SK-N-MC (cell line): Measurements from ENCODE around the gene GARIN6.

Experiments used
- DNase-seq: peaks from one replicate; pipeline ENCODE4 v3.0.0-alpha.2; 2011; ENCODE audit warnings: low read depth, low spot score
- H3K27ac ChIP-seq: fragments of 200-600 bp; sonication (generic); 2 replicates; pipeline ENCODE4 v1.5.1; 2016; ENCODE audit warnings: mixed run types
- H3K36me3 ChIP-seq: fragments of 200-600 bp; sonication (generic); 2 replicates; pipeline ENCODE4 v1.6.1; 2017; ENCODE audit warnings: antibody characterized with exemption, low read length, mixed read lengths; ENCODE audit not compliant: insufficient read depth
- H3K4me3 ChIP-seq: fragments of 200-600 bp; sonication (generic); 2 replicates; pipeline ENCODE4 v1.5.1; 2016
- H3K9ac ChIP-seq: fragments of 200-600 bp; sonication (generic); 2 replicates; pipeline ENCODE4 v1.8.0; 2017; ENCODE audit warnings: mixed run types, mixed read lengths; ENCODE audit not compliant: insufficient read length
- H3K9me3 ChIP-seq: fragments of 200-600 bp; sonication (generic); 2 replicates; pipeline ENCODE4 v1.6.1; 2017; ENCODE audit warnings: low read depth, mild to moderate bottlenecking, antibody characterized with exemption, low read length, moderate library complexity, mixed read lengths
- EZH2 ChIP-seq: fragments of 200-600 bp; sonication (generic); IDR thresholded peaks from one replicate; pipeline ENCODE4 v1.6.1; 2017; ENCODE audit warnings: antibody characterized with exemption
- FOXP2 ChIP-seq: optimal IDR thresholded peaks from 2 replicates; pipeline ENCODE3; 2011; ENCODE audit warnings: mild to moderate bottlenecking, moderate library complexity; ENCODE audit not compliant: insufficient read depth; ENCODE audit errors: extremely low read length, control extremely low read depth
- POLR2AphosphoS5 ChIP-seq: IDR thresholded peaks from 2 replicates; pipeline ENCODE4 v1.6.1; 2012; ENCODE audit warnings: mild to moderate bottlenecking, low read depth, low read length, borderline replicate concordance

GARIN6 gene

DNA sequence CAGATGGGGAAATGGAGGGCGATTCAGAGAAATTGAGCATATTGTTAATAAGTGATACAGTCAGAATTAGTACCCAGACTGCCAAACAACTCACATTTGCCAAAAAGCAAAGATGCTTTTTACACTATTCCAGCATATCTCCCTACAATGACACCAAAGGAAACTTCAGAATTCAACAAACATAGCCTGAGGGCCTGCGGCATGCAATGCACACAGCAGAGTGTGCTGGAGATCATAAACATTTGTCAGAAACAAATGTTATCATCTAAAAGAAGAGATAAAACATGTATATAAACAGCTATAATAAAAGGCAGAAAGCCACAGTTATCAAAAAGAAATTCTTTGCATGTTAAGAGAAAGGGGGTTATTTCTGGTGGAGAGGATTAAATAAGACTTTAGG is 20.1 kb upstream of the GARIN6 start:
- TF ChIP-seq POLR2AphosphoS5 (no peak), EZH2 (no peak), FOXP2 (no peak)
- Histone ChIP-seq H3K4me3 (no peak overlapping the region), H3K9ac (no peak overlapping the region), H3K9me3 (no peaks in the 10 kb centered on the region), H3K27ac (no peak overlapping the region), H3K36me3 (no peaks in the 10 kb centered on the region)
- peak; percentile 8 for DNase-seq

DNA sequence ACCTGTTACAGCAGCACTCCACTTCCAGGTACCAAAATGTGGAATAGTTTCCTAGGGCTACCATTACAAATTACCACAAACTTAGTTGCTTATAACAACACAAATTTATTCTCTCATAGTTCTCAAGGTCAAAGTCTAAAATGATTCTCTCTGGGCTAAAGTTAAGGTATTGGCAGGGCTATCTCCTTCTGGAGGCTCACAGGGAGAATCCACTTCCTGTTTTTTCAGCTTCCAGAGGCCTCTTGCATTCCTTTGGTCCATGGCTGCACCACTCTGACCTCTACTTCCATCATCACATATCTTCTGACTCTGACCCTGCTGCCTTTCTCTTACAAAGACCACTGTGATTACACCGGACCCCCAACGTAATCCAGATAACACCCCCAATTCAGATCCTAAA is 2.9 kb upstream of the GARIN6 start:
- Histone ChIP-seq H3K9me3 (no peaks in the 10 kb centered on the region), H3K9ac (no peak overlapping the region)
- no peak for TF ChIP-seq FOXP2
- no peak for TF ChIP-seq EZH2
- TF ChIP-seq POLR2AphosphoS5, result no peak

DNA sequence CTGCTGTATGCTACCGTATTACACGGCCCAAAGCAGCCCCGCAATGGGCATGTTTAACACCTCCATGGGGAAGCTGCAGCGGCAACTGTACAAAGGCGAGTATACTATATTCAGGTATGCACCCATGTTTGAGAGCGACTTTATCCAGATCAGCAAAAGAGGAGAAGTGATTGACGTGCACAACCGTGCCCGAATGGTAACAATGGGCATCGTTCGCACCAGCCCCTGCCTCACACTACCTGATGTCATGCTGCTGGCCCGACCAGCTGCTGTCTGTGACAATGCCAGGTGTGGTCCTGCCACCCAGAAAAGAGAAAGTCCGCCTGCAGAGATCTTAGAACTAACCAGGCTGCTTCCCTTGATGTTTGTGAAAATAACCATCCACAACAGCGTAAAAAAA is 630 bp downstream of the GARIN6 start:
- DNase-seq, result no peak
- Histone ChIP-seq H3K27ac (no peak overlapping the region), H3K36me3 (no peaks in the 10 kb centered on the region), H3K9ac (no peak overlapping the region), H3K4me3 (no peak overlapping the region), H3K9me3 (no peaks in the 10 kb centered on the region)
- no peak for TF ChIP-seq FOXP2
- no peak for TF ChIP-seq POLR2AphosphoS5
- TF ChIP-seq EZH2, result no peak

More for the DNA sequence above, 2.9 kb upstream of the GARIN6 start:
- Histone ChIP-seq H3K27ac (no peak overlapping the region), H3K36me3 (no peaks in the 10 kb centered on the region), H3K4me3 (no peak overlapping the region)
- DNase-seq, result no peak

DNA sequence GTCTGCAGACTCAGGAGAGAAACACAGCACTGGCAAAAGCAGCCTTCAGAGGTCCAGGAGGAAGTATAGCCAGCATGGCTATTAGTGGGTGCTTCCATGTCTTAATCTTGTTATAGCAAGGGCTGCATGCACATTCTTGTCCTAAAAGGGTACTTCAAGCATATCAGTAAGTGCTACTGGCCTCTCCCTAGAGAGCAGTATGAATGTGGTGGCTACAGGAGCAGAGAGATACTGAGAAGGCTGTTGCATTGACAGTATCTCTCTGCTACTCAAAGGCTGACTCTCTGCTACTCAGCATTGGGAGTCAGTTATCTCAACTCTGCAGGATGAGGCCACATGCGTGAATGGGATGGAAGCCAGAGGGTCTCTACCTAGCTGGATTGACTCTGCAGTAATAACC is 2.0 kb downstream of the GARIN6 start:
- Histone ChIP-seq H3K36me3 (no peaks in the 10 kb centered on the region), H3K9ac (no peak overlapping the region), H3K9me3 (no peaks in the 10 kb centered on the region), H3K4me3 (no peak overlapping the region), H3K27ac (no peak overlapping the region)
- no peak for TF ChIP-seq FOXP2
- no peak for TF ChIP-seq POLR2AphosphoS5
- no peak for TF ChIP-seq EZH2
- DNase-seq, result no peak

DNA sequence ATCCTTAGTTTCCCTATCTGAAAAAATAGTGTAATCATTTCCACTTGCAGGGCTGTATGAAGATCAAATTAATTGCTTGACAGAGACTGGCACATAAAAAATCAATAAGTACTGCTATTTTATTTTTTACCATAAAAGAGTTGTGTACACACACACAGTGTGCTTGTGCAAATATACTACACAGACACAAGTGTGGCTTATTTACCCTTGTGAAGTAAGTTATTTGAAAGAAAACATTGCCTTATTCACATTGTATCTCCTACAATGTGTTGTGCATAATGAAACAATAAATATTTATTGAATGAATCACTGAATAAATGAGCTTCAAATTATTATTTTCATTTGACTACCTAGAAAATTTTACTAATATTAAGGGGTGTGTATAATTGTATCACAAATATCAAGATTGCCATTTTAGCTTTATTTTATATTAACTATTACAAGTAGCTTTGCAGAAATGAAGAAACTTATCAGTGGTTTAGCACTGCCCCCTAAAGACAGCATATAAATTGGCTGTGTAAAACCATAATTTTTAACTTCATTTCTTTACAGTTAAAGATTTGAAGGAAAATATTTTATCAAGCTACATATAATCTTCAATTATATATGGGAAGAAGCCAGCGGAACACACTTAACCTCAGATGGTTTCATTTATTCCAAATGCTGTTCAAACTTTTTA is 11.3 kb downstream of the GARIN6 start:
- no peak overlapping the region for H3K9ac ChIP-seq
- no peaks in the 10 kb centered on the region for H3K9me3 ChIP-seq
- H3K27ac ChIP-seq, result no peak overlapping the region
- H3K36me3 ChIP-seq, result no peaks in the 10 kb centered on the region
- H3K4me3 ChIP-seq, result no peak overlapping the region
- TF ChIP-seq EZH2, result no peak
- no peak for TF ChIP-seq FOXP2
- no peak for TF ChIP-seq POLR2AphosphoS5
- DNase-seq, result peak; percentile 5

DNA sequence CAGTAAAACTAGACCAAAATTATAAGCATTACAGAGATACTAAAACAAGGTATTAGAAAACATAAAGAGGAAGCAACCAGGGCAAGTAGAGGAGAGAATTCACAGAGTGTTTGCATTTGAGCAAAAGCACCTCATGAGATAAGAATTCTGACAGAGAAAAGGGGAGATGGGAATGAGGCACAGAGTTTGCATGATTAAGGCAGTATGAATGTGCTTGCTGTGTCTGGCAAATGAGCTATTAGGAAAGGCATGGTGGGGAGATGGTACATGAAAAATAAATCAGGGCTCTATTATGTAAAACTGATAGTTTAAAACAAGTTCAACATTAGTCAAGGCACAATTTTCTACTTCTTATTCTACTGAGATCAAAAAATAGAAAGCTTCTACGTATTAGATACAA is 23.1 kb downstream of the GARIN6 start:
- Histone ChIP-seq H3K27ac (no peak overlapping the region), H3K9ac (no peak overlapping the region), H3K36me3 (no peaks in the 10 kb centered on the region), H3K9me3 (no peaks in the 10 kb centered on the region), H3K4me3 (no peak overlapping the region)
- no peak for DNase-seq
- no peak for TF ChIP-seq POLR2AphosphoS5

DNA sequence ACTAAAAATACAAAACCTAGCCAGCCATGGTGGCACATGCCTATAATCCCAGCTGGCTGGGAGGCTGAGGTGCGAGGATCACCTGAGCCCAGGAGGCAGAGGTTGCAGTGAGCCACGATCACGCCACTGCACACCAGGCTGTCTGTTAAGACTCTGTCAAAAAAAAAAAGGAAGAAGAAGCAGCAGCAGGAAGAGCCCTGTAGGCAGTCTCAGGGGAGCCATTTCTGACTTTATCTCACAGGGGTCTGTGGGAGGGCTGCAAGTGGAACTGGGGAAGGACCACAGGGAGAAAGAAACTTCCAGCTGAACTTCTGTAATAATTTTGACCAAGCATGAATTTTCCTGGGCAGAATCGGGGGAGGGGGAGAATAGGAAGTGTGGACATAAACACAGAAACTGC is 32.7 kb downstream of the GARIN6 start:
- TF ChIP-seq EZH2 (no peak), FOXP2 (no peak), POLR2AphosphoS5 (no peak)
- Histone ChIP-seq H3K27ac (no peak overlapping the region), H3K36me3 (no peaks in the 10 kb centered on the region), H3K9ac (no peak overlapping the region), H3K9me3 (no peaks in the 10 kb centered on the region), H3K4me3 (no peak overlapping the region)
- no peak for DNase-seq

DNA sequence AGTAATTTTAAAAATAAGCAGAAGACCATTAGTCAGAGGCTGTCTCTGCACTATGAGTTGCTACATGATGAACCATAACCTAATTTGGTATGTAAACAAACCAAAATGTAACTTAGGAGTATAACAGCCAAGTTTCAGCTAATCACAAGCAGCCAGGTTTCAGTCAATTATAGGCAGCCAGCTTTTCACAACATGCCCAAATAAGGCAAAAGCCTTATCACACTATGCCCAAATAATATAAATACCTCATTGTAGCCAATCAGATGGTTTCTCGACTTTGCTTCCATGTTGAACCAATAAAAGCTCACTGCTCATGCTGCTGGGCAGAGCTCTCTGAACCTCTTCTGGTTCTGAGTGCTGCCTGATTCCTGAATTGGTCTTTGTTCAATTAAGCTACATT is 38.6 kb downstream of the GARIN6 start:
- TF ChIP-seq EZH2, result no peak
- no peak for TF ChIP-seq FOXP2
- TF ChIP-seq POLR2AphosphoS5, result no peak
- DNase-seq, result no peak
- H3K27ac ChIP-seq, result no peak overlapping the region
- H3K9ac ChIP-seq, result no peak overlapping the region
- no peaks in the 10 kb centered on the region for H3K36me3 ChIP-seq
- no peak overlapping the region for H3K4me3 ChIP-seq
- no peaks in the 10 kb centered on the region for H3K9me3 ChIP-seq

DNA sequence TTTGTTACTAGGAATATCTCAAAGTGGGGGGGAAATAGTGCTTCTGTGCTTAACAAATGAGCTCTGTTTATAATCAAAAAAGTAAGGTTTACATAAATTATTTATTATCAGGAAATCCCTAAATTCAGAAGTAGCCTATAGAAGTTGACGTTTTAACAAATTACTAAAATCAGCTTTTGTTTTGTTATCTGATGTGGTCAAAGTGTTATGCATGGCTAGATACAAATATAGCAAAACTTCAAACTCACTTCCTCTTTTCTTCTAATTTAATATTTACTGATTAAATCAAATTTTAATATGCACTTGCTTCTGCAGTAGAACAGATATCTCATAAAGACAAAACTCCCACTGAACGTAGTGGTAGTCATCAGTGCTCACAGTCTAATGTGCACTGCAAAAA is 47.5 kb downstream of the GARIN6 start:
- TF ChIP-seq FOXP2, result no peak
- TF ChIP-seq EZH2, result no peak
- no peaks in the 10 kb centered on the region for H3K9me3 ChIP-seq
- no peak overlapping the region for H3K9ac ChIP-seq
- no peaks in the 10 kb centered on the region for H3K36me3 ChIP-seq
- no peak overlapping the region for H3K4me3 ChIP-seq
- DNase-seq, result no peak
- no peak overlapping the region for H3K27ac ChIP-seq
